Right hindlimb (tissue), 1 donor: Measurements from ENCODE around the gene IMP4.

ENCODE experiments used
- DNase-seq: peaks from one replicate; pipeline ENCODE4 v3.0.0-alpha.2; 2018

IMP4 gene

DNA sequence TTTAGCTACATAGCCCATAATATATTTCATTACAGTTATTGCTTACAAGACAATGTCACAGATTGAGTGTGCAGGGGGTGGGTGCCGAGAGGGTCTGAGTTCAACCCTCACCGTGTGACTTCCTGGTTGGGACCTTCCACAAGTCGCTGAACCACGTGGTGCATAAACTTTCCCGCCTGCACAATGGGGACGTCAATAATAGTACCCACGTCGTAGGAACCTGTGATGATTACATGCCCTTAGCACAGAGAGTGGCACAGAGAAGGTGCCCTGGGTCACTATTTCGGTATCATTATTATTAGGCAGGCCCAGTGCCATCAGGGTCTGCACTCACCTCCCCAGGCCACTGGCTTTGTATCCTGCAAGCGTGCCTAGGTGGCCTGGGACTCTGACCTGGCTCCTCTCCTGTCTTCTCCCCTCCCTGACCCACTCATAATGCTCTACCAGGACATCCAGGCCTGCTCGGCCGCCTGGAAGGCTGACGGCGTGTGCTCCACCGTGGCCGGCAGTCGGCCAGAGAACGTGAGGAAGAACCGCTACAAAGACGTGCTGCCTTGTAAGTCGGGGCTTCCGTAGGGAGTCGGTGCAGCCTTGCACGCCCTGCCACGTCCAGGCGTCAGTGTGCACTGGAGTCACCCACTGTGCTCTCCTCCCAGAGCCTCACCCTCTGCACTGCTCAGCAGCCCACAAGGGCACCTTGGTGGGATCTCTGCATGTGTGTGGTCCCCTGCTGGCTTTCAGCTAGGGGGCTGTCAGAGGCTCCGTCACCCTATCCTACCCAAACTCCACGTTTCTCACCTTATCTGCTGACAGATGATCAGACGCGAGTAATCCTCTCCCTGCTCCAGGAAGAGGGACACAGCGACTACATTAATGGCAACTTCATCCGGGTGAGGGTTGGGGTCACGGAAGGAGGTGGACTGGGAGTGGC is 16.0 kb downstream of the IMP4 start:
- DNase-seq: no peak

DNA sequence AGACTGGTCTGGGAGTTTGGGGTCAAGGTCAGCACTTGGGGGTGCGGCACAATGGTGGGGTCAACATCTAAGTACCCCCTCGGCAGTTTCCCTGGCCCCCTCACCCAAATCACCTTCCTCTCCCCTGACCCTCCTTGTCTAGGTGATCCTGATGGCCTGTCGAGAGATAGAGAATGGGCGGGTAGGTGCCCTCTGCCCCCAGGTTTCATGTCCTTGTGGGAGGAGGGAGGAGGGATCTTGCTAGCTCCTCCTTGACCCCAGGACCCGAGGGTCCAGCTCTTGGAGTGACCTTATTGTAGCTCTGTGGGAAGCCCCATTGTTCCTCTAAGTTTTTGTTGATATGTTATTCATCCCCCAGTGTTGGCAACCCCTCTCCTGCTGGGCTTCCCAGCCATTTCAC is 16.8 kb downstream of the IMP4 start:
- no peak for DNase-seq

- no peak for DNase-seq
These were observed 20.8 kb downstream of the IMP4 start for GRCh38 chr2:130363479-130363878.

DNA sequence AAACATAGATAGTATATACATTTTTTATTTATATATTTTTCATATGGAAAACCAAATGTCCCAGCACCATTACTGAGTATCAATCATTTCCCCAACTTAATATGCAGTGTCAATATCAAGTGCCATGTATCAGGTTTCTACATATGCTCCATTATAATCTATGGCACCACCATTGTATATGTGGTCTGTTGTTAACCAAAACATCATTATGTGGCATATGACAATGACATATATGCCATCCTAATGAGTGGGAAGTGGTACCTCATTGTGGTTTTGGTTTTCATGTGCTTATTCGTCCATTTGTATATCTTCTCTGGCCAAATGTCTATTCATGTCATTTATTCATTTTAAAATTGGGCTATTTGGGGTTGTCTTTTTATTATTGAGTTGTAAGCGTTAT is 22.4 kb downstream of the IMP4 start:
- DNase-seq: no peak

DNA sequence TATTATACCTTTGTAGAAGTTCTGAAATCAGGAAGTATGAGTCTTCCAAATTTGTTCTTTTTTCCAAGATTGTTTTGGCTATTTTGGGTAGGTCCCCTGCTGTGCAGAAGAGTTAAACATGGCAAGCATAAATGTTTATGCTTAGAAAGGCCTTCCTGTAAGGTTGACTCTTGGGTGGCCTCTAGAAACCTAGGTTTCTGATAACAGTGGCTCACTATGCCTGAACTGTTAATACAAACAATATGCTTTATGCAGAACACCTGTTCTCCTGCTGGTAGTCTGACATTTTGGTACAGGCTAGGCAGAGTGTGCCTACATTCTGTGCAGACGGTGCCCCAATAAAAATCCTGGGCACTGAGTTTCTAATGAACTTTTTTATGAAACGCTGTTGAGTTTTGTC is 23.3 kb downstream of the IMP4 start:
- DNase-seq: no peak

DNA sequence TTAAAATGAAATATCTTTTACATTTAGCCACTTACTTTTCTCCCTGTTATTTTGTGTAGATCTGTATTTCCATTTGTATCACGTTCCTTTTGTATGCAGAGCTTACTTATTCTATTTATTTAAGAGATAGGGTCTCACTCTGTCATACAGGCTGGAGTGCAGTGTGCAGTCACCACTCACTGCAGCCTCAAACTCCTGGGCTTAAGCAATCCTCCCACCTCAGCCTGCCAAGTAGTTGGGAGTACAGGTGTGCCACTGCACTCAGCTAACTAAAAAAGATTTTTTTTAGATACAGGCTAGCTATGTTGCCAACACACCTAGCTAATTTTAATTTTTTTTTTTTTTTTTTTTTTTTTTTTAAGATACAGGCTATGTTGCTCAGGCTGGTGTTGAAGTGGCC is 24.0 kb downstream of the IMP4 start:
- no peak for DNase-seq

DNA sequence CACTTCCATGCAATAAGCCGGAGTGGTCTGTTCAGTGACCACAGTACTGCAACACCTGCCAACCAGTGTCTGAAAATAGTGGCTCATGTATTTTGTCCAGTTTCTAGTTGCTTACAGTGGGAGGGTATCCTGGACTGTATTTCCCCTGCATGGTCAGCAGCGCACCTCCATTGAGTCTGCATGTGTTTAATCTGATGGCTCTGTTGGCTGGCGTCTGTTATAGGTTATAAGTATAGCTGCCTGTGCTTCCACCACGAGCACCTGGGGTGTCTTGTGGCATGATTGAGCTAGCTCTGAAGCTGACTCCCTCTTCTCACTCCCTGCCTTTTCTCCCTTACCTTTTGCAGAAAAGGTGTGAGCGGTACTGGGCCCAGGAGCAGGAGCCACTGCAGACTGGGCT is 26.1 kb downstream of the IMP4 start:
- no peak for DNase-seq

GRCh38 chr2:130369311-130369964 is 26.7 kb downstream of the IMP4 start:
- no peak for DNase-seq

DNA sequence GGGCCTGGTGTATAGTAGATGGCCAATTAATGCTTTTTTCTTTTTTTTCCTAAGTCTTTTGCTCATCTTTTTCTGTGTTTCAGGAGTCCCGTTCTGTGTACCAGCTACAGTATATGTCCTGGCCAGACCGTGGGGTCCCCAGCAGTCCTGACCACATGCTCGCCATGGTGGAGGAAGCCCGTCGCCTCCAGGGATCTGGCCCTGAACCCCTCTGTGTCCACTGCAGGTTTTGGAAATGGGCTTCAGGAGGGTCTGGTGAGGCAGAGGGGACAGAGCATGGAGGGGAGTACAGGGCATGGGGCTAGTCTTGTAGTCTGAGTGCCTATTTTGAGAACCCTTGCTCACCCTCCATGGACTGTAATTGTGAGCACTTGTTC is 27.3 kb downstream of the IMP4 start:
- DNase-seq: no peak

DNA sequence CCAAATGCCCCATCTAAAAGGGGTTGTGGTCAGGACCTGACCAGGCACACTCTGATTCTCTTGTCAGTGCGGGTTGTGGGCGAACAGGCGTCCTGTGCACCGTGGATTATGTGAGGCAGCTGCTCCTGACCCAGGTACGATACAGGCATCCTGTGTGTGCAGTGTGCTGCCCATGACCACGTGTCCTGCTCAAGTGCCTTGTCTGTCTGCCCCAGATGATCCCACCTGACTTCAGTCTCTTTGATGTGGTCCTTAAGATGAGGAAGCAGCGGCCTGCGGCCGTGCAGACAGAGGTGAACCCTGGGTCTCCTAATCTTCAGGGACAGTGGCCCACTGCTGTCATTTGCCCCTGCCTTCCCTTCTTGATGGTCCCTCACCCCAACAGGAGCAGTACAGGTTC is 27.8 kb downstream of the IMP4 start:
- DNase-seq: no peak

- DNase-seq: no peak
These were observed 29.0 kb downstream of the IMP4 start for GRCh38 chr2:130371723-130372054.

DNA sequence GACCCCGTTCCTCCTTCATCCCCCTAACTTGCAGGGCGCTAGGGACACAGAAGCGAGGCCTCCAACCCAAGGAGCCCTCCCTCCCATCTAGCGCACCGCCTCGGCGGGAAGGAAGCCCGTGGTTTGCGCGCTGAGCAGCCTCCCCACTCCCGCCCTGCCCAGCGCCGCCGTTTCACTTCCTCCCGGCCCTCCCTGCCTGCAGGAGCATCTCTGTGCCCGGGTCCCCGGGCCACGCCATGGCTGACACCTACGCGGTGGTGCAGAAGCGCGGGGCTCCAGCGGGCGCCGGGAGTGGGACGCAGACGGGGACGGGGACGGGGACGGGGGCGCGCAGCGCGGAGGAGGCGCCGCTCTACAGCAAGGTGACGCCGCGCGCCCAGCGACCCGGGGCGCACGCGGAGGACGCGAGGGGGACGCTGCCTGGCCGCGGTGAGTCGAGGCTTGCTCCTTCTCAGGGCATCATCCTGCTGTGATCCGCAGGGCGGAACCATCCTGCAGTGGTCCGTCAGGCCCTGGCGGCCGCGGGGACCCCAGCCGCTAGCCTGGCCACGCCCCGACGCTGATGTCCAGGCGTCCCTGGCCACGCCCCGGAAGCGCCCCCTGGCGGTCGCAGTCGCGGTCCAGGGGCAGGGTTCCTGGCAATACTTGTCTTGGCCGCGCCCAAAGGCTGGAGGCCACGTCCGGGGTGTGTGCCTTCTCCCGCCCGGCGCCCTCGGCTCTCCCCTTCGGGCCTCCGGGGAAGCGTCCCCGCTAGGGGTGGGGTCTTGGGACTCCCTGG is 29.5 kb downstream of the IMP4 start:
- DNase-seq: peak; percentile 92

DNA sequence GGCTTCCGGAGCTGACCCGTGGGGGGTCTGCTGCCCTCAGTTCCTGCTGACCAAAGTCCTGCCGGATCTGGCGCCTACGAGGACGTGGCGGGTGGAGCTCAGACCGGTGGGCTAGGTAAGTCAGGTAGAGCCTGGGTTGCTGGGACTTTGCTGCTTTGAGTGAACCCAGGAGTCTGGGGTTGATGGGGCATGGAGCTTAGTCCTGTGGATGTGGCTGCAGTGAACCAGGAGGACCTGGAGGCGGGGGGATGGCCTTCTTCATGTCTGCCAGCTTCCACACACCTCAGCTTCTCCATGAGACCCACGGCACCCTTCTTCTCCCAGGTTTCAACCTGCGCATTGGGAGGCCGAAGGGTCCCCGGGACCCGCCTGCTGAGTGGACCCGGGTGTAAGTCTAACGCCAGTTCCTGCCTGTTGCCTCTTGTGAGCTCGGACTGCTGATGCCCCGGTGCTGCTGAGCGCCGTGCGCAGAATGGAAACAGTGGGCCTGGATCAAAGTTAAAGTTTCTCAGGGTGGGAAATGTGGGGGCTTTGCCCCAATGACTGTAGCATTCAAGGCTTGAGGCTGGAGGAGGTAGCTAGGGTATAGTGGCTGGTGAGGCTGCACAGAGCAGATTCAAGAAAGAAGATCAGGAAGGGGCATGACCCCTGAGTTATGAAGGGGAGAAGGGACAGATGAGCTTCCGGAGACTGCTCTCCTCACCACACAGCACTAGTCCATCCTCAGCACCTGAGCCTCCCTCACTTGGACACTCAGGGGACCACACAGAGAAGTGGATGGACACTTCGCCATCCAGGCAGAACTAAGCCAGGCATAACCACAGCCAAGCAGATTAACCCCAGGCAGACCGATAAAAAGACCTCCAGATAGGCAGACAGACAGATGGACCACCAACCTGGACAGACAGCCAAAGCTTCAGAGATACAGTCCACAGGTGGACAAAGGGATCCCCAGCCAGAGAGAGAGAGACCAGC is 30.4 kb downstream of the IMP4 start:
- no peak for DNase-seq

DNA sequence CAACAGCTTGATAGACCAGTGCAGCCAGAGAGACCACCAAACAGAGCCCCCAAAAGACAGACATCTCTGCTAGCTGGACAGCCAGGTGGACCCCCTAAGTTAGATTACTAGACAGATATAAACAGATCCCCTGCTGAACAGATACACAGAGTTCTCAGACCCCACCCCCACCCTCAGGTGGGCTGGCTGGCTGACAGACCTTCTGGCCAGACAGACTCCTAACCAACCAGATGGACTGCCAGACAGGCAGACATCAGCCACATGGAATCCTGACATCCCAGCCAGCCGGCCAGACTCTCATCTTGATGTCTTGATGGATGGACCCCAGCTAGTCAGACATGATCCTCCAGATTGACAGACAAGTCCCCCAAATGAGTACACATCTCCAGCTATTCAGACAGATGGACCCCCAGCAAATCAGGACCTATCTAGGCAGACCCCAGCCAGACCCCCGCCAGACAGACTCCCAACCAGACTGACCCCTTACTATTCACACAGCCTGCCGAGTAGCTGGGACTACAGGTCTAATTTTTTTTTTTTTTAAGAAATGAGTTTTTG is 31.2 kb downstream of the IMP4 start:
- no peak for DNase-seq

GRCh38 chr2:130374587-130375290 is 32.0 kb downstream of the IMP4 start:
- no peak for DNase-seq

- DNase-seq: no peak
These were observed 32.9 kb downstream of the IMP4 start for GRCh38 chr2:130375291-130376266.

DNA sequence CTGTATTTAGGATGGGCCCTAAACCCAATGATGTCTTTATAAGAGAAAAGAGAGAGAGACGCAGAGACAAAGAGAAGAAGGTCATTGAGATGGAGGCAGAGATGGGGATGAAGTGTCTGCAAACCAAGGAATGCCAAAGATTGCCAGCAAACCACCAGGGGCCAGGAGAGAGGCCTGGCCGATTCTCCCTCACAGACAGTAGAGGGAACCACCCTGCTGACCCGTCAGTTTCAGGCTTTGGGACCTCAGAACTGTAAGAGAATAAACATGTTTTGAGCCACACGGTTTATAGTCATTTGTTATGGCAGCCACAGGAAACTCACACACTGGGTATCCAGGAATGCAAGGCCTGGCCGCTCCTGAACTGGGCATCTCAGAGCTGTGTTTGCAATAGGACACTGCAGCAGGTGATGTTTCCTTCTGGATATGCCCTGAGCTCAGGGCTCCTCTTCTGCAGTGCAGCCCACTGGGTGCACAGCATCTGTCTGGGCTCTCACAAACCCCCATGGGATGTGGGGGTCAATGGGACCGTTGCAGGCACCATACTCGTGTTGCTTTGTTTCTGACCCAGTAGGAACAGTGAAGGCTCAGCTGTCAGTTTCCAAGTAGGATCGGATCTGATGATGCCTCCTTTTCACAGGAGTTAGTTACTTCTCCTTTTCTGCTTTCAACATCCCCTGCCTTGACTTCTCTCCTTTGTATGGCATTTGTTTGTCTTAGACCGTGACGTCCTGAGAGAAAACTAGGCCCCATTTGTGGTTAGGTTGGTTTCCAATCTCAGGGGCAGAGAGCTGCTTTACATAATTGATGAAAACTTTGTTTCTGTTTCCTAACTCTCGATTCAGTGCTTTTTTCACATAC is 34.0 kb downstream of the IMP4 start:
- DNase-seq: no peak

DNA sequence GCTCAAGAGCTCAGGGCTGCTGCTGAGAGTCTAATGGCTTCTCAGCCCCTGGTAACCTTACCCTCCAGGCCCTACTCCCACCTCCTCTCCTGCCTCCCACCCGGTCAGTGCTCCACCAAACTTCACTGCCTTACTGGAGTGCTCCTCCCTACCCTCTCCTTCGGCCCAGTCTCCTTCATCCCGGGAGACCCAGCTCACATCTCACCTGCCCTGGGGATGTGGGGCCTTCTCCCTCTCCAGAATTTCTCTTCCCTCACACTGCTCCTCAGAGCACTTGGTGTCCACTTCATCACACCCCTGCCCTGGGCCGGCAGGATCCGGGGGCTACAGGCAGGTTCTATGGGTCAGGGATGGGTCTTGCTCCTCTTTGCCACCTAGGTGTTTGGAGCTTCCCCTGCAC is 34.8 kb downstream of the IMP4 start:
- no peak for DNase-seq

DNA sequence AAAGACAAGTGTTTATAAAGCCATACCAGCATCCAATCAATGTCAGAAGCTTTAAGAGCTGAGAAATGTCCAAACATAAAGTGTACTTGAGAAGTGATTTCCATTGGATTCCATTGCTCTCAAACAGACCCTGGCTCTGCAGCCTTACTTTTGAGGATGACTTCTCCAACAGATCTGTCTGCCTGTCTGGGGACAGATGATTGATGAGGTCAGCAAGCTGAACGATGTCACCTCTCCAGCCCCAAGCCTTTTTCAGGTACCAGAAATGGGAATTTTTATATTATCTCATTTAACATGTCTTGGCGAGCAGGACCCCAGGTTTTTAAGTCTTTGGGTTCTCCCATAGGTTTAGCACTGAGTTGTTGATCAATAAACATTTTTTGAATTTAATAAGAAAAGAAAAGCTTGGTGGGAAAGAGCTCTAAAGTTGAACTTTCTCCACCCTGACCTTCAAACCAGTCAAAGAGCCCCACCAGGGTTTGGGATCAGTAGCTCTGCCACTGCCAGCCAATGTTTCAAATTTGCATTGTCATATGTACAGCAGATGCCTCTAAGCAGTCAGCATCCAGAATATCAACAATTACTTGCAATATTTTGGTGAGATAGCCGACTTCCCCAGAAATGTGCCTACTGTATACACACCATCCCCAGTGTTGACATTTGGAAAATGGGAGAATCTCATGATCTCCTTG is 35.7 kb downstream of the IMP4 start:
- no peak for DNase-seq
